ENCODE results near the gene SRP14.

The SRP14 gene

GRCh38 chr15:40065166-40065565, 26.2 kb upstream of the SRP14 start:
- TF ChIP-seq CTCF (IDR thresholded peaks at IDR 0.05; ENCODE audit: low read depth, low read length, missing control alignments) = no peak
- H3K4me3 ChIP-seq (ENCODE audit: low read depth, low read length) = no peak overlapping the region
- no peak for DNase-seq (ENCODE audit: low read depth)

- peak; percentile 88 for DNase-seq (ENCODE audit: low read depth)
Measured at GRCh38 chr15:40064231-40064894, 25.4 kb upstream of the SRP14 start.

GRCh38 chr15:40063563-40064011, 24.6 kb upstream of the SRP14 start:
- no peak for TF ChIP-seq CTCF (IDR thresholded peaks at IDR 0.05; ENCODE audit: low read depth, low read length, missing control alignments)
- H3K4me3 ChIP-seq (ENCODE audit: low read depth, low read length) = no peak overlapping the region
- DNase-seq (ENCODE audit: low read depth) = no peak

More at GRCh38 chr15:40064231-40064894, 25.4 kb upstream of the SRP14 start:
- no peak for TF ChIP-seq CTCF (IDR thresholded peaks at IDR 0.05; ENCODE audit: low read depth, low read length, missing control alignments)
- H3K4me3 ChIP-seq (ENCODE audit: low read depth, low read length) = no peak overlapping the region; the same call in 1 of the 2 replicates

GRCh38 chr15:40062816-40063562, 24.0 kb upstream of the SRP14 start:
- no peak for DNase-seq (ENCODE audit: low read depth)

GRCh38 chr15:40061212-40061901, 22.4 kb upstream of the SRP14 start:
- no peak overlapping the region for H3K4me3 ChIP-seq (ENCODE audit: low read depth, low read length)
- DNase-seq (ENCODE audit: low read depth) = no peak
- TF ChIP-seq CTCF (IDR thresholded peaks at IDR 0.05; ENCODE audit: low read depth, low read length, missing control alignments) = no peak

More at GRCh38 chr15:40062816-40063562, 24.0 kb upstream of the SRP14 start:
- TF ChIP-seq CTCF (IDR thresholded peaks at IDR 0.05; ENCODE audit: low read depth, low read length, missing control alignments) = no peak
- no peak overlapping the region for H3K4me3 ChIP-seq (ENCODE audit: low read depth, low read length)

GRCh38 chr15:40060236-40060961, 21.4 kb upstream of the SRP14 start:
- no peak overlapping the region for H3K4me3 ChIP-seq (ENCODE audit: low read depth, low read length)
- no peak for TF ChIP-seq CTCF (IDR thresholded peaks at IDR 0.05; ENCODE audit: low read depth, low read length, missing control alignments)
- no peak for DNase-seq (ENCODE audit: low read depth)
